DOHH2 (cell line): Measurements from ENCODE around the gene HOXC5.
A peak's percentile ranks its signal among the peaks of the same experiment; 100 is the strongest.

Experiments
- H3F3A ChIP-seq: fragments of 200-600 bp; sonication (generic), shearing (Covaris generic); 2 replicates; pipeline ENCODE4 v1.6.0; 2016; ENCODE audit warnings: antibody characterized with exemption, mild to moderate bottlenecking; ENCODE audit not compliant: control insufficient read depth, insufficient read depth
- H3K27ac ChIP-seq: fragments of 200-600 bp; sonication (generic); 2 replicates; pipeline ENCODE4 v1.5.1; 2014; ENCODE audit warnings: low read depth, mild to moderate bottlenecking, low read length, moderate library complexity
- H3K27me3 ChIP-seq: fragments of 200-600 bp; sonication (generic); 2 replicates; pipeline ENCODE4 v1.6.1; 2014; ENCODE audit warnings: mild to moderate bottlenecking, low read length, mixed read lengths; ENCODE audit not compliant: control insufficient read depth
- H3K36me3 ChIP-seq: fragments of 200-600 bp; sonication (generic); 2 replicates; pipeline ENCODE4 v1.6.1; 2014; ENCODE audit warnings: mild to moderate bottlenecking, low read length, moderate library complexity, mixed read lengths; ENCODE audit not compliant: control insufficient read depth
- H3K4me1 ChIP-seq: fragments of 200-600 bp; sonication (generic); 2 replicates; pipeline ENCODE4 v1.6.1; 2014; ENCODE audit warnings: mild to moderate bottlenecking, low read length, mixed read lengths; ENCODE audit not compliant: control insufficient read depth
- H3K4me2 ChIP-seq: fragments of 200-600 bp; sonication (generic); 2 replicates; pipeline ENCODE4 v1.6.0; 2014; ENCODE audit warnings: mild to moderate bottlenecking, low read length, moderate library complexity
- H3K4me3 ChIP-seq: fragments of 200-600 bp; sonication (generic); 2 replicates; pipeline ENCODE4 v1.5.1; 2014; ENCODE audit warnings: mild to moderate bottlenecking, low read length, mixed read lengths
- H3K79me2 ChIP-seq: fragments of 200-600 bp; sonication (generic); 2 replicates; pipeline ENCODE4 v1.6.1; 2014; ENCODE audit warnings: mild to moderate bottlenecking, low read length, mixed read lengths; ENCODE audit not compliant: control insufficient read depth
- H3K9me2 ChIP-seq: fragments of 200-600 bp; sonication (generic); replicated peaks from 2 replicates; pipeline ENCODE4 v1.6.1; 2014; ENCODE audit warnings: mild to moderate bottlenecking, low read length, mixed read lengths; ENCODE audit not compliant: control insufficient read depth
- H3K9me3 ChIP-seq: fragments of 200-600 bp; sonication (generic); 2 replicates; pipeline ENCODE4 v1.6.1; 2014; ENCODE audit warnings: antibody characterized with exemption, low read length, mixed read lengths; ENCODE audit not compliant: control insufficient read depth, insufficient read depth
- H4K20me1 ChIP-seq: fragments of 200-600 bp; sonication (generic); 2 replicates; pipeline ENCODE4 v1.6.0; 2014; ENCODE audit warnings: low read depth, mild to moderate bottlenecking, antibody characterized with exemption, low read length, moderate library complexity; ENCODE audit not compliant: control insufficient read depth, insufficient read depth
- CTCF ChIP-seq: fragments of 200-600 bp; sonication (generic); IDR thresholded peaks from one replicate; pipeline ENCODE4 v1.5.1; 2014; ENCODE audit warnings: antibody characterized with exemption, mild to moderate bottlenecking, low read depth, low read length; ENCODE audit not compliant: poor library complexity, severe bottlenecking
- EZH2phosphoT487 ChIP-seq: fragments of 200-600 bp; sonication (generic); IDR thresholded peaks from 2 replicates; pipeline ENCODE4 v1.6.1; 2017; ENCODE audit warnings: borderline replicate concordance, mild to moderate bottlenecking, antibody characterized with exemption, low read length, moderate library complexity, mixed read lengths

HOXC5 gene

GRCh38 chr12:54001283-54002187, 31.3 kb upstream of the HOXC5 start:
- Histone ChIP-seq H3K9me3 (no peaks in the 10 kb centered on the region), H3K4me2 (no peak overlapping the region), H3K4me3 (no peak overlapping the region), H3K27ac (no peak overlapping the region), H3K9me2 (no peaks in the 10 kb centered on the region), H4K20me1 (no peaks in the 10 kb centered on the region), H3K4me1 (peaks cover 13% of the 10 kb centered on the region), H3K36me3 (no peaks in the 10 kb centered on the region), H3F3A (no peaks in the 10 kb centered on the region), H3K27me3 (peaks cover 76% of the 10 kb centered on the region), H3K79me2 (no peaks in the 10 kb centered on the region)
- no peak for TF ChIP-seq CTCF
- TF ChIP-seq EZH2phosphoT487, result peak; percentile 50; the same call in 1 of the 2 replicates

- Histone ChIP-seq H3K27me3 (peaks cover 76% of the 10 kb centered on the region), H3K9me3 (no peaks in the 10 kb centered on the region), H3K4me1 (peaks cover 20% of the 10 kb centered on the region), H3K9me2 (no peaks in the 10 kb centered on the region), H3K27ac (no peak overlapping the region), H4K20me1 (no peaks in the 10 kb centered on the region), H3F3A (no peaks in the 10 kb centered on the region), H3K4me2 (no peak overlapping the region), H3K4me3 (no peak overlapping the region), H3K79me2 (no peaks in the 10 kb centered on the region), H3K36me3 (no peaks in the 10 kb centered on the region)
- TF ChIP-seq EZH2phosphoT487, result no peak
- TF ChIP-seq CTCF, result no peak
Measured at GRCh38 chr12:54002278-54002914, 30.5 kb upstream of the HOXC5 start.

GRCh38 chr12:54002915-54003389, 29.9 kb upstream of the HOXC5 start:
- peaks cover 76% of the 10 kb centered on the region for H3K27me3 ChIP-seq
- H3K4me2 ChIP-seq, result no peak overlapping the region
- TF ChIP-seq CTCF, result no peak
- no peak for TF ChIP-seq EZH2phosphoT487
- no peaks in the 10 kb centered on the region for H3K36me3 ChIP-seq
- H4K20me1 ChIP-seq, result no peaks in the 10 kb centered on the region
- no peaks in the 10 kb centered on the region for H3F3A ChIP-seq
- no peak overlapping the region for H3K27ac ChIP-seq
- no peaks in the 10 kb centered on the region for H3K9me3 ChIP-seq
- no peak overlapping the region for H3K4me3 ChIP-seq
- H3K79me2 ChIP-seq, result no peaks in the 10 kb centered on the region
- no peaks in the 10 kb centered on the region for H3K9me2 ChIP-seq
- H3K4me1 ChIP-seq, result peaks cover 20% of the 10 kb centered on the region
